SK-N-SH (cell line): Measurements from ENCODE around the gene ZNF468. TPM values are rescaled to one million over a fixed set of nuclear protein-coding genes. Genes with fewer than 3 reads are reported as not detected.
"Not testable (repeated sequence)": the region's sequence is repeated elsewhere in the genome, so short reads cannot be mapped to it uniquely, and the experiment has no call there.

Source experiments
- CTCF ChIA-PET: fragments of 300-600, 350-600 bp; formaldehyde crosslinking; extraction: SDS; loops from one replicate; lab custom pipeline; 2021; lab: Yijun Ruan, JAX
- POLR2A ChIA-PET: fragments of 350-600 bp; sonication (Branson Sonifier 250); formaldehyde crosslinking; extraction: SDS; loops from one replicate; lab custom pipeline; 2020; ENCODE audit warnings: antibody characterized with exemption, inconsistent platforms; lab: Yijun Ruan, JAX
- DNase-seq: peaks from one replicate; pipeline ENCODE4 v3.0.0; 2012
- H2AFZ ChIP-seq: fragments of 200-600 bp; sonication (generic); 2 replicates; pipeline ENCODE4 v1.8.1; 2016; ENCODE audit warnings: antibody characterized with exemption, mild to moderate bottlenecking, low read depth
- H3F3A ChIP-seq: fragments of 200-600 bp; sonication (generic); replicated peaks from 2 replicates; pipeline ENCODE3; 2016; ENCODE audit warnings: antibody characterized with exemption, mild to moderate bottlenecking; ENCODE audit not compliant: insufficient read depth
- H3K27ac ChIP-seq, 2 experiments: fragments of 200-500 bp in 1 of 2; fragments of 200-600 bp in 1 of 2; sonication (Bioruptor generic) in 1 of 2; sonication (generic), shearing (Covaris generic) in 1 of 2; 2 replicates each; pipeline versions ENCODE4 v1.5.1 to v1.6.1; 2014 to 2016; ENCODE audit warnings: low read depth in 2 of 2, inconsistent platforms in 1 of 2, low read length in 1 of 2, mild to moderate bottlenecking in 1 of 2, mixed read lengths in 1 of 2
- H3K27me3 ChIP-seq: fragments of 200-600 bp; sonication (generic), shearing (Covaris generic); 2 replicates; pipeline ENCODE4 v1.6.1; 2016; ENCODE audit warnings: mixed run types; ENCODE audit not compliant: insufficient read depth
- H3K36me3 ChIP-seq, 2 experiments: fragments of 200-500 bp in 1 of 2; fragments of 200-600 bp in 1 of 2; sonication (Bioruptor generic) in 1 of 2; sonication (generic) in 1 of 2; replicated peaks in 1 of 2; 2 replicates each; pipeline versions ENCODE3 to v1.5.1; 2014 to 2016; ENCODE audit warnings: low read length in 1 of 2, mild to moderate bottlenecking in 1 of 2; ENCODE audit not compliant: insufficient read depth in 2 of 2, control insufficient read depth in 1 of 2
- H3K4me1 ChIP-seq, 2 experiments: fragments of 200-500 bp in 1 of 2; fragments of 200-600 bp in 1 of 2; sonication (Bioruptor generic) in 1 of 2; sonication (generic), shearing (Covaris generic) in 1 of 2; 2 replicates each; pipeline versions ENCODE4 v1.5.1 to v1.6.1; 2014 to 2016; ENCODE audit warnings: low read depth in 1 of 2, low read length in 1 of 2, mixed run types in 1 of 2; ENCODE audit not compliant: insufficient read depth in 2 of 2, control insufficient read depth in 1 of 2
- H3K4me2 ChIP-seq: fragments of 200-600 bp; sonication (generic), shearing (Covaris generic); 2 replicates; pipeline ENCODE4 v1.6.1; 2017; ENCODE audit warnings: mixed run types
- H3K4me3 ChIP-seq, 2 experiments: fragments of 200-500 bp in 1 of 2; fragments of 200-600 bp in 1 of 2; sonication (Bioruptor generic) in 1 of 2; sonication (generic), shearing (Covaris generic) in 1 of 2; 2 replicates each; pipeline versions ENCODE4 v1.5.1 to v1.8.1; 2014 to 2016; ENCODE audit warnings: low read depth in 2 of 2, inconsistent platforms in 1 of 2, low read length in 1 of 2, mild to moderate bottlenecking in 1 of 2, mixed read lengths in 1 of 2, moderate library complexity in 1 of 2
- H3K79me2 ChIP-seq: fragments of 200-600 bp; sonication (generic); 2 replicates; pipeline ENCODE4 v1.8.1; 2017; ENCODE audit warnings: mild to moderate bottlenecking; ENCODE audit not compliant: insufficient read depth
- H3K9ac ChIP-seq: fragments of 200-600 bp; sonication (generic); 2 replicates; pipeline ENCODE4 v1.6.1; 2017; ENCODE audit warnings: mixed run types
- H3K9me2 ChIP-seq: fragments of 200-600 bp; sonication (generic); 2 replicates; pipeline ENCODE4 v1.6.1; 2017; ENCODE audit warnings: mixed run types
- H3K9me3 ChIP-seq: fragments of 200-600 bp; sonication (generic); 2 replicates; pipeline ENCODE4 v1.6.1; 2017; ENCODE audit warnings: mixed run types, mild to moderate bottlenecking, moderate library complexity
- H4K20me1 ChIP-seq: fragments of 200-600 bp; sonication (generic); 2 replicates; pipeline ENCODE4 v1.6.1; 2017; ENCODE audit warnings: mild to moderate bottlenecking, mixed run types; ENCODE audit not compliant: insufficient read depth
- CHD2 ChIP-seq: fragments of 150-350 bp; IDR thresholded peaks from 2 replicates; pipeline ENCODE4 v1.6.1; 2018; ENCODE audit warnings: low read length; ENCODE audit not compliant: partially characterized antibody
- ELF1 ChIP-seq: IDR thresholded peaks from 2 replicates; pipeline ENCODE4 v1.4.0; 2012
- FOSL2 ChIP-seq: IDR thresholded peaks from 2 replicates; pipeline ENCODE4 v1.4.0; 2012; ENCODE audit warnings: low read depth, mild to moderate bottlenecking, moderate library complexity, borderline replicate concordance
- FOXM1 ChIP-seq: IDR thresholded peaks from 2 replicates; pipeline ENCODE4 v1.4.0; 2012; ENCODE audit warnings: low read depth, mild to moderate bottlenecking
- JUND ChIP-seq: IDR thresholded peaks from 2 replicates; pipeline ENCODE4 v1.4.0; 2012
- MEF2A ChIP-seq: IDR thresholded peaks from 2 replicates; pipeline ENCODE4 v1.4.0; 2012; ENCODE audit warnings: low read depth, borderline replicate concordance
- MXI1 ChIP-seq: IDR thresholded peaks from 2 replicates; pipeline ENCODE4 v1.6.1; 2012; ENCODE audit warnings: mild to moderate bottlenecking, low read depth, low read length, improper control_type of control experiment
- NRF1 ChIP-seq: IDR thresholded peaks from 2 replicates; pipeline ENCODE4 v1.6.1; 2012; ENCODE audit warnings: low read depth, mild to moderate bottlenecking, low read length
- POLR2AphosphoS5 ChIP-seq: IDR thresholded peaks from 2 replicates; pipeline ENCODE4 v1.6.1; 2012; ENCODE audit warnings: low read depth, low read length
- RAD21 ChIP-seq: IDR thresholded peaks from 2 replicates; pipeline ENCODE4 v1.6.1; 2012; ENCODE audit warnings: mild to moderate bottlenecking, low read length
- RCOR1 ChIP-seq: fragments of 150-350 bp; IDR thresholded peaks from 2 replicates; pipeline ENCODE4 v1.6.1; 2017; ENCODE audit warnings: antibody characterized with exemption, low read length
- TCF12 ChIP-seq: IDR thresholded peaks from 2 replicates; pipeline ENCODE4 v1.4.0; 2012
- YY1 ChIP-seq: IDR thresholded peaks from 2 replicates; pipeline ENCODE4 v1.4.0; 2012; ENCODE audit warnings: low read depth, mild to moderate bottlenecking
- WGBS: methylation state at CpG from one replicate; pipeline ENCODE4 v1.1.6; 2017; ENCODE audit warnings: low lambda C conversion rate; 5-methylcytosine and 5-hydroxymethylcytosine counted together
- polyA plus RNA-seq, 3 experiments: library from polyadenylated mRNA; depleted of rRNA; stranded (reverse); fragments of >200 nt; gene quantifications; 2 replicates each; pipeline ENCODE4 v1.2.3, GENCODE V29; 2012
- TF ChIP-seq, protein P1 (sequence below): fragments of 150-350 bp; IDR thresholded peaks from 2 replicates; pipeline ENCODE4 v1.6.1; 2016; ENCODE audit warnings: mild to moderate bottlenecking, low read depth, low read length
- TF ChIP-seq, protein P2 (sequence below): IDR thresholded peaks from 2 replicates; pipeline ENCODE4 v1.4.0; 2012; ENCODE audit warnings: low read depth
- TF ChIP-seq, protein P3 (sequence below): IDR thresholded peaks from 2 replicates; pipeline ENCODE4; 2012

The ZNF468 gene
- polyA plus RNA-seq, 1 of the 3 experiments (the other 2 are of a cell fraction) = 7.8 TPM

DNA sequence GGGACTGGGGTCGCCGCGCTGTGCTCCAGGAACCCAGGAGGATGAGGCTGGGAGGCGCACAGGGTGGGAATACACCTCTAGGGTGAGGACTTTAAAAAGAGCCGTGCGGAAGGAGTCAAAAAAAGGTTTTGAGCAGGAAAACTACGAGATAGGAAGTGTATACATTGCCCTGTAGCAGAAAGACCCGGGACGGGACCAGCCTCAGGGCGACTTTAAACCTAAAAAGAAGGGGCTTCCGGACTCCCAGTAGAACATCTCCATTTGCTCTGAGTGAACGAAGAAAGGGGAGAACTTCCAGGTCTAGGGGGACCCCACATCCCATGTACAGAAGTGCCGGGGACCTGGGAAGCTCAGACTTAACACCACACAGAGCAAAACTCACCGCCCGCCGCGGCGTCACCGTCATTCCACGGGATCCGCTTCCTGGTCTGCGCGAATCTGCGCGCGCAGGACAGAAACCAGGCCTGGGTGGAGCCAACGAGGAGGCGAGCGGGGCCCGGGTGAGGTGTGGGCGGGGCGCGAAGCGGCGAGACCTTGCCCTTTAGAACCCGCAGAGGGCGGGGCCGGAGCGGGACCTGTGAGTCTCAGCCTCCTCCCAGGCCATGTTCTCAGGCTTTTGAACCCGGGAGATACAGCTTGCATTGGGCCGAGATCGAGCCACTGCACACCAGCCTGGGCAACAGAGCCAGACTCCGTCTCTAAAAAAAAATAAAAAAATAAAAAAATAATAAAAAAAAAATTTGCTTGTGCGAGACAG lies 36.0 kb downstream of the ZNF468 start, which contains the start of gene ZNF28:
Gene ZNF28, minus strand, starts transcription at position 430 of the 757 bp plus-strand sequence. CDS start 3,675 bp downstream, outside the sequence.
- H3K27me3 ChIP-seq, CTCF ChIA-PET, H3K4me1 ChIP-seq, H3F3A ChIP-seq, H3K9me2 ChIP-seq, H3K79me2 ChIP-seq, H3K27ac ChIP-seq, H4K20me1 ChIP-seq, H3K9me3 ChIP-seq: not testable (repeated sequence)
- POLR2A ChIA-PET = interaction anchor here (0.6 to 1.0 kb wide), 2 partner anchors 34 to 172 kb away, joined by 3 read pairs; no protein-coding TSS in a partner anchor
- Histone ChIP-seq H2AFZ (peak within 1 kb of the TSS; percentile 86; the same call in 1 of the 2 replicates), H3K9ac (peak within 1 kb of the TSS; percentile 65), H3K36me3 (peaks cover 2 to 13% of the 10 kb centered on the region in 2 experiments), H3K4me3 (peak within 1 kb of the TSS; percentile 56 to 74), H3K4me2 (peak within 1 kb of the TSS; percentile 85)
- TF ChIP-seq ELF1 (peak; percentile 75), NRF1 (peak; percentile 55; the same call in 1 of the 2 replicates), MXI1 (peak; percentile 65)
- DNase-seq = peak; percentile 71
- WGBS = 5% methylated on average over 18 of the region's 44 CpGs

DNA sequence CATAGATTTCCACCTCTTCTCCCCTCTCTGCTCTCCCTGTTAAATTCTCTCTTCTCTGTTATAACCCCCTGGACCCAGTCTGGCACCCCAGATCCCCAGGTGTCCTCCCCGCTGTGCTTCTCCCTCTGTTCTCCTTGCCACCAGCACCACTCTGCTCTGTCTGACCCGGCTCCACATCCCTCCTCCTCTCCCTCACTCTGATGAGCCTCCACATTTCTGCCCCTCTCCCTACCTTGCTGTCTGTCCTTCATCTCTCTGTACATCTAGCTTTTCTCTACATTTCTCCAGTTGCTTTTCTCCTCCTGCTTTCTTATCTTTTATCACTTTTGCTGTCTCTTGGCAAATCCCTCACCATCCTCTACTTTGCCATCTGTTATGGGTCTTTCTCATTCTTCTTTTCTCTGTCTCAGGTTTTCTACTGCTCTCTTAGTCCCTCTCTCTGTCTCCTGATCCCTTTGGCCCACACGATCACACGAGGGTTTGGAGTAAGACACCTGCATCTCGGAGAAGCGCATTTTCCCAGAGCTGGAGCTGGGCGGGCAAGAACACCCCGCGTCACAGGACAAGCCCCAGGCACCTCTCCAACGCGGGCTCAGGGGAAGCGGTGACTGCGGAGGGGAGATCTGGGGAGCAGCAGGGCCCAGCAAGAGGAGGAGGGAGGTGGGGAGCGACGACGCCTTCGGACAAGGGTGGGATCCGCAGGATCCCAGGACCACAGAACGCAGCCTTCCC lies 36.8 kb downstream of the ZNF468 start:
- H3K27ac ChIP-seq, POLR2A ChIA-PET, CTCF ChIA-PET: not testable (repeated sequence)

DNA sequence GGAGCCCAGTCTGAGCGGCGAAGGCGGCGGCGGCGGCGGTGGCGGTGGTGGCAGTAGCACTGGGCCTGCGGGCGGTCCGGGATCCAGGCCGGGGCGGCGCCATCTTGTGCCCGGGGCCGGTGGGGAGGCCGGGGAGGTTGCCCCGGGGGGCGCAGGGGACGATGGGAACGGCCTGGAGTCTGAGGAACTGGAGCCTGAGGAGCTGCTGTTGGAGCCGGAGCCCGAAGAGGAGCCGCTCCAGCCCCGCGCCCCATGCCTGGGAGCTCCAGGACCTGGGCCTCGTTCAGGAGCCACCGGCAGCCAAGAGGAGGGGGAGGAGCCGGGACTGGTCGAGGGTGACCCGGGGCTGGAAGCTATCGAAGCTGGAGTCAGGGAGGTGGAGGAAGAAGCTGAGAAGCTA lies 47.6 kb downstream of the ZNF468 start:
- Histone ChIP-seq H3K9ac (no peak overlapping the region), H3K9me2 (no peaks in the 10 kb centered on the region), H3K36me3 (peaks cover 0 to 42% of the 10 kb centered on the region in 2 experiments), H2AFZ (no peak overlapping the region), H3K4me1 (no peaks in the 10 kb centered on the region), H3K4me3 (no peak overlapping the region), H3K79me2 (no peaks in the 10 kb centered on the region), H3K27me3 (no peaks in the 10 kb centered on the region), H3K27ac (no peak overlapping the region), H3K9me3 (no peaks in the 10 kb centered on the region), H4K20me1 (no peaks in the 10 kb centered on the region), H3F3A (no peaks in the 10 kb centered on the region), H3K4me2 (no peak overlapping the region)
- 94% methylated on average over 27 of the region's 32 CpGs for WGBS
- POLR2A ChIA-PET = no interaction called here
- CTCF ChIA-PET = interaction anchor here (1.0 kb wide), 1 partner anchor 15 kb away, joined by 4 read pairs; no protein-coding TSS in a partner anchor
- peak; percentile 12 for DNase-seq
- TF ChIP-seq CHD2 = no peak
- TF ChIP-seq RCOR1 = no peak
- no peak for TF ChIP-seq FOSL2
- TF ChIP-seq, protein P1, sequence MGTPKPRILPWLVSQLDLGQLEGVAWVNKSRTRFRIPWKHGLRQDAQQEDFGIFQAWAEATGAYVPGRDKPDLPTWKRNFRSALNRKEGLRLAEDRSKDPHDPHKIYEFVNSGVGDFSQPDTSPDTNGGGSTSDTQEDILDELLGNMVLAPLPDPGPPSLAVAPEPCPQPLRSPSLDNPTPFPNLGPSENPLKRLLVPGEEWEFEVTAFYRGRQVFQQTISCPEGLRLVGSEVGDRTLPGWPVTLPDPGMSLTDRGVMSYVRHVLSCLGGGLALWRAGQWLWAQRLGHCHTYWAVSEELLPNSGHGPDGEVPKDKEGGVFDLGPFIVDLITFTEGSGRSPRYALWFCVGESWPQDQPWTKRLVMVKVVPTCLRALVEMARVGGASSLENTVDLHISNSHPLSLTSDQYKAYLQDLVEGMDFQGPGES = no peak
- TF ChIP-seq POLR2AphosphoS5 = no peak
- TF ChIP-seq RAD21 = no peak
- no peak for TF ChIP-seq FOXM1
- TF ChIP-seq ELF1 = no peak
- TF ChIP-seq, protein P2, sequence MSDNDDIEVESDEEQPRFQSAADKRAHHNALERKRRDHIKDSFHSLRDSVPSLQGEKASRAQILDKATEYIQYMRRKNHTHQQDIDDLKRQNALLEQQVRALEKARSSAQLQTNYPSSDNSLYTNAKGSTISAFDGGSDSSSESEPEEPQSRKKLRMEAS = no peak
- TF ChIP-seq TCF12 = no peak
- TF ChIP-seq JUND = no peak
- no peak for TF ChIP-seq YY1
- TF ChIP-seq, protein P3, sequence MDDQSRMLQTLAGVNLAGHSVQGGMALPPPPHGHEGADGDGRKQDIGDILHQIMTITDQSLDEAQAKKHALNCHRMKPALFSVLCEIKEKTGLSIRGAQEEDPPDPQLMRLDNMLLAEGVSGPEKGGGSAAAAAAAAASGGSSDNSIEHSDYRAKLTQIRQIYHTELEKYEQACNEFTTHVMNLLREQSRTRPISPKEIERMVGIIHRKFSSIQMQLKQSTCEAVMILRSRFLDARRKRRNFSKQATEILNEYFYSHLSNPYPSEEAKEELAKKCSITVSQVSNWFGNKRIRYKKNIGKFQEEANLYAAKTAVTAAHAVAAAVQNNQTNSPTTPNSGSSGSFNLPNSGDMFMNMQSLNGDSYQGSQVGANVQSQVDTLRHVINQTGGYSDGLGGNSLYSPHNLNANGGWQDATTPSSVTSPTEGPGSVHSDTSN = no peak
- TF ChIP-seq MEF2A = no peak

More for the DNA sequence above, 36.8 kb downstream of the ZNF468 start:
- WGBS = 17% methylated on average over 18 of the region's 19 CpGs
- H4K20me1 ChIP-seq, H3K4me1 ChIP-seq, H3K27me3 ChIP-seq, H3K79me2 ChIP-seq, H3K9me3 ChIP-seq, H3K9me2 ChIP-seq, H3F3A ChIP-seq: not testable (repeated sequence)
- DNase-seq = peak; percentile 17
- H3K9ac ChIP-seq = peak overlapping the region; percentile 65
- H3K4me3 ChIP-seq = peak overlapping the region; percentile 56 to 74
- peak overlapping the region; percentile 86; the same call in 1 of the 2 replicates for H2AFZ ChIP-seq
- H3K36me3 ChIP-seq = peaks cover 2 to 13% of the 10 kb centered on the region in 2 experiments
- H3K4me2 ChIP-seq = peak overlapping the region; percentile 85
